ENCODE measurements around the gene LY6G5C.

Gene LY6G5C

DNA sequence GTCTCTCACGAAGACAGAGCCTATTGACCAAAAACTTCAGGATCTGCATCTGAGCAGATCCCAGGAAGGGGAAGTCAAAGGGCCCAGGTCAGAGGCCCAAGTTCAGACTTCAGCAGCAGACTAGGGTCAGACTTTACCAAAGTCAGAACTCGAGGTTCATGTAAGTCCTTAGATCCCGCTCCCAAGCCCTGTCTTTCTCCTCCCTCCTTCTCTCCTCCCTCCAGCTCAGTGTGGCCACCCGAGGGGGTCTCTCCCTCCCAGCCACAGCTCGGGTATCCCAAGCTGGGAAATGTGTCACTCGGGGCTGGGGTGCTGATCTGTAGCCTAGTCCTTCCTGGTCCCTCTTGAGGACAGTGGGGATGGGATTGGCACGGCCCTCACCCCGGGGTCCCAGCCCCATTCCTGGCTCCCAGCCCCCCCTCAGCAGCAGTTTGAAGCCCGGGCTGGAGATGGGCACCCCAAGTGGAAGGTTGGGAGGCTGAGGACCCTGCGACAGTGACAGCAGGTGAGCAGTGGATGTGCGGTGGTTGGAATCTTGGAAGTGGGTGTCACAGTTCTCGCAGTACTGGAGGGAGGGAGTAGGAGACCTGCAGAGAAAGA lies 18.6 kb downstream of the LY6G5C start:
- DNase-seq (ENCODE audit: low read depth), result no peak

DNA sequence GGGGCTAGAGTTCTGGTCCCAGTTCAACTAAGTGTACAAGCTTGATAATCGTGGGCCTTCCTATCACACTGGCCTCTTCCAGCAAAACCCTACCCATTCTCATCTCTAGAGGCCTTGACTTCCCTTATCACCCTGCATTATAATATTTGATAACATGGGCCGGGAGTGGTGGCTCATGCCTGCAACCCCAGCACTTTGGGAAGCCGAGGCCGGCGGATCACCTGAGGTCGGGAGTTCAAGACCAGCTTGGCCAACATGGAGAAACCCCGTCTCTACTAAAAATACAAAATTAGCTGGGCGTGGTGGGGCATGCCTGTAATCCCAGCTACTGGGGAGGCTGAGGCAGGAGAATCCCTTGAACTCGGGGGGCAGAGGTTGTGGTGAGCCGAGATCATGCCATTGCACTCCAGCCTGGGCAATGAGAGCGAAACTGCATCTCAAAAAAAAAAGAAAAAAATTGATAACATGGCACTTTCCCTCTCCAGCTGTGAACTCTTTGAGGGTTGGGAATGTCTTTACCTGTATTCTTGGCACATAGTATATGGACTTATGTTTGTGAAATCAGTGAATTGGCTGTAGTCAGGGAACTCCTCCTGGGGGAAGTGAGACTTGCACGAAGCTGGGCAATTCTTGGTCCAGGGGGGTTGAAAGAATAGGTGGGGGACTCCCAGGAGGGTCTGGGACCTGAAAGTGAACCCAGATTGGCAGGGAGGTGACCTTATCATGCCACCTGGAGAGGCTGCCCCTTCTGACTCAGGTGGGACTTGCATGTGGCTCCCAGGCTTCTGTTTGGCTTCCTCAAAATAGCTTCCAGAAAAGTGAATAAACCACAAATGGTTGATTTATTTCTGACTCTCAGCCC lies 19.4 kb downstream of the LY6G5C start:
- DNase-seq (ENCODE audit: low read depth), result no peak

DNA sequence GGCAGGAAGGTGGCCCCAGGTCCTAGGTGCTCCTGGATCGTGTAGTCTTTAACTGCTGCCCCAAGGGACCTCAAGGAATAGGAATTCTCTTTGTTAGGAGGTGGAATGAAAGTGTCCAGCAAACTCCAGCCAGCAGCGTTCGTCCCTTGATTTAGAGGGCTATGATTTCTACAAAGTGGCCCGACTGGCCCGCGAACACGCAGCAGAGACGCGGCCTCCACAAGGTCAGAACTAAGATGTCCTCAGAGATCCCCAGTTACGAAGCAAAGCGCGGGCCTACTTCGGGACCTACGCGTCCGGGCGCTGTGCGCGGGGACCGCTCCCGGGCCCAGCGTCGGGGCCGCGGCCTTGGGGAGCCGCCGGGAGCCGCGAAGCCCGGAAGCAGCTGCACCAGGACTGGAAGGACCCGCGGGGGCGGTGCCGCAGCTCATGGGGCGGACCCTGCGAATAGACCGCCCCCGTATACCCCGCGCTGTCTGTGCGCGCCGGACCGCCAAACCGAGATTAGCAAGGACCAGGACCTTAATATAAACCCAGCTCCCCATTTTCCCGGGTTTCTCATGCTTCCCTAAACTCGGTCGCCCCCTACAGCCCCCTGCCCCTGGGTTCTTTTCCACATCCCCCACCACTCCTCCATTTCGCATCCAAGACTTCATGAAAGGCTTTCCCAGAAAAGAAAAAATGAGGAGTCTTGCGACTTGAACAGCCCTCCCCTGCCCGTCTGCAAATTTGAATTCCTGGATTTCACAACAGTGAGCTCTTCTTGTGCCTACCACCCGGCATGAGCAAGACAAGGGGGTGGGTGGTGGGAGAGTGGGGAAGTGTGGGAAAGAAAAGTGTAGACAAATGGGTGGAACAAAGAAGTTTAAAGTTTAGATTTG lies 20.2 kb downstream of the LY6G5C start, which contains the start of gene C6orf47:
Gene C6orf47 (minus strand): TSS at position 398 of the 881 bp plus-strand sequence. CDS start 831 bp downstream, outside the sequence.
- peak; percentile 59 for DNase-seq (ENCODE audit: low read depth)

DNA sequence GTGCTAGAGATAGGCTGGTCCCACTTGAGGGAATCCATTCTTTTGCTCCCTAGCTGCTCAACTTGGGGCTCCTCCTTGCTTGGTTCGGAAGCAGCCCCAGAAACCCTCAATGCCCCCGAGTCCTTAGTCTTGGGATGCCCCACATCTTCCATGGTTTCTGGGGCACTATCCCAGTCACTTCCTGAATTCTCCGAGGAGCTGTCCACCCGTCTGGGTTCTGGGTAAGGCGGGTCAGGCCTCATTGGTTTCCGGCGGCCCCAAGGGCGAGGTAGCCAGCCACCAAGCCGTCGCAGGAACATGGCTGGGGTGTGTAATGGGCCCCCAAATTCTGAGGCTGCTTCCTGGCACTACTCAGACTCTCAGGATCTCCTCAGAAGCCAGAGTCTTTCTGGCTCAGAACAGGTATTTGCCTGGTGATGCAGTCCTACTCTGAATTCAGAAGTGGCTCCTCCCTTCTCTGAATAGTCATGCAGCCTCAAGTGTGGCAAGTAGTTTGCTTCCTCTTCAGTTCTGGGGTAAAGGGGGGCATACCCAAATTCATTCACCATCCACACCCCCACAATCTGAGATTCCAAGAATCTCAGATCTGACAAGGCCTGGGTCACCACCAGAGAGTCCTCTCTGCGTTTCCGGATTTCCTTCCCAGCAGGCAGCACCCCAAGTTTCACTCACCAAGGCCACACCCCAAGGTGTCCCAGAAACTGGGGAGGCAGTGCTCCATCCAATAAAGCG lies 21.1 kb downstream of the LY6G5C start:
- DNase-seq (ENCODE audit: low read depth), result no peak

DNA sequence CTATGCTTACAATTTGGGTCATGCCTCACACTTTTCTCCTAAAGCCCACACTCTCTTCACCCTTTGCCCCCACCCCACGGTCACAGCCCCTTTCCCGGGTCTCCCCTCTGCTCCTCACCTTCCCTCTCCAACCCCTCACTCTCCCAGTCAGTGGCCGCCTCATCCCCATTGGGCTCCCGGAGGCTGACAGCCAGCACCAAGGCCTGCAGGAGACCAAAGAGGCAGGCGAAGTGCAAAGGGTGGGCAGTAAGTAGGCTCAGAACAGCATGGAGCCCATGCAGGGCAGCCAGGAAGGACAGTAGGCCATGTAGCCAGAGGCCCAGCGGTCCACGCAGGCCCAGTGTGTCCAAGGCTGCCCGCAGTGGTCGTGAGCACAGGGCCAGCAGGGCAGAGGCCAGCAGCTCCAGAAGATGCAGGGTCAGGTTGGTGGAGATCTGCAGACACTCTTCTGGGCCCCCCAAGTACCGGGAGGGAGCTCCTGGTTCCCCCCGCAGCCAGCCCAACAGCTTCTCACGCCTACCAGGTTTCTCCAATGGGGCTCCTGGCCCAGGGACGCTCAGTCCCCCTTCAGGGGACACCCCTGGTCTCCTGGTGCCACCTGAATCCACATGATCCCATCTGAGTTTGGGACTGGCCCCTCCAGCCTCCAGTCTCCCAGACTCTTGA lies 21.8 kb downstream of the LY6G5C start:
- no peak for DNase-seq (ENCODE audit: low read depth)

GRCh38 chr6:31658158-31658688 lies 22.6 kb downstream of the LY6G5C start:
- no peak for DNase-seq (ENCODE audit: low read depth)

DNA sequence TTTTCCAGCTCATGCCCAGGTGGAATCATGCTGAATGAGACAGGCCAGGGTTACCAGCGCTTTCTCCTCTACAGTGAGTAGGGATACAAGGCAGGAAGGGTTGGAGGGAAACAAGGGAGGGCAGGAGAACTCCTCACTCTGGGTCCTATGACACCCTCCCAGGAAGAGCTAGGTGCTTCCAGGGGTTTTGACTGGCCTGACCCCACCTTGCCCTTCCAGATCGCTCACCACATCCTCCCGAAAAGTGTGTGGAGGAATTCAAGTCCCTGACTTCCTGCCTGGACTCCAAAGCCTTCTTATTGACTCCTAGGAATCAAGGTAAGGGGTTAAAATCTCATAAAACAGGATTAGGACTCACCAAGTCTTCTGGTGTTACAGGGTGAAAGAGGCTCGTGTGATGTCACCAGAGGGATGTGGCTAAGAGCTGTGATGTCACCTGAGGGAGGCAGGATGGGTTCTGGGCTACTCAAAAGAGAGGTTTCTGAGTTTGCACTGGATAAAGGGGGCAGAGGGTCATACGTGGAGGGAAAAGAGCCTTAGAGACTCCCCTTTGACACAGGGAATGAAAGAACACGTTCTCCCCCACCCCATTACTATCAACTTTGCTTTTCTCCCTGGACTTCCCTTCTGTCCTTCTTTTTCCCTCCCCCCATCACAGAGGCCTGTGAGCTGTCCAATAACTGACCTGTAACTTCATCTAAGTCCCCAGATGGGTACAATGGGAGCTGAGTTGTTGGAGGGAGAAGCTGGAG lies 23.3 kb downstream of the LY6G5C start:
- no peak for DNase-seq (ENCODE audit: low read depth)

DNA sequence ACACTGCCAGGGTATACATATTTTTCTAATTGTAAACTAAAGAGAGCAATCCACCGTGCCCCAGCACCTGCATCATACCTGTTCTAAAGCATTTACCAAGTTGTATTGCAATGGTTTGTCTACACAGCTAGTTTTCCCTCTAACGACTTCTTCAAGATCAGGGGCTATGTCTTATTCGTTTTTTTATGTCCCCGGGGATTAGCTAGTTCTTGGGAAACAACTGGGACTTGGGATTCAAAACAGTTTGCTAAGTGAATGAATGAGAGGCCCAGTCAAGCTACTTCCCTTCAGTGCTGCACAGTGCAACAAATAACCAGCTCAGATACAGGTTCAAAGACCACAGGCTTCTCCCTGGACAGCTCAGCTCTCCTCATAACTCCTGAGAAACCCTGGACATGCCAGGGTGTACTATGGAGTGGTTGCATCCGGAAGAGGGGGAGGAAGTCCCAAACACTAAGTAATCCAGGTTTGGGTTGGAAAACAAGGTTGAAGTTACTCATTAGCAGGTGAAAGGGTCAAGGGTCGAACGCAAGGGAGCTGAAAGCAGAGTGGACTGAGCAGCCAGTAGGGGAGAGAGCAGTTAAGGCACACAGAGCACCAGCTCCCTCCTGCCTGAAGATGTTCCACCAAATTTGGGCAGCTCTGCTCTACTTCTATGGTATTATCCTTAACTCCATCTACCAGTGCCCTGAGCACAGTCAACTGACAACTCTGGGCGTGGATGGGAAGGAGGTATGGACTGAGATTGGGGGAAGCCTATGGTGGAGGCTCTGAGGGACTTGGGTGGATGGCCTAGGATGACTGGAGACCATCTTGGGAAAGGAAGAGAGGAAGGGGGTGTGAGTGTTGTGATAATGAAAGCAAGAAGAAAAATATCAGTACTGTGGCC lies 25.3 kb downstream of the LY6G5C start, which contains the start of gene APOM:
Gene APOM (plus strand): TSS at position 546 of the 889 bp plus-strand sequence. CDS start 73 bp downstream, at position 619.
- DNase-seq (ENCODE audit: low read depth), result no peak

- DNase-seq (ENCODE audit: low read depth), result no peak
Observed at GRCh38 chr6:31654574-31655348, 26.1 kb downstream of the LY6G5C start.

DNA sequence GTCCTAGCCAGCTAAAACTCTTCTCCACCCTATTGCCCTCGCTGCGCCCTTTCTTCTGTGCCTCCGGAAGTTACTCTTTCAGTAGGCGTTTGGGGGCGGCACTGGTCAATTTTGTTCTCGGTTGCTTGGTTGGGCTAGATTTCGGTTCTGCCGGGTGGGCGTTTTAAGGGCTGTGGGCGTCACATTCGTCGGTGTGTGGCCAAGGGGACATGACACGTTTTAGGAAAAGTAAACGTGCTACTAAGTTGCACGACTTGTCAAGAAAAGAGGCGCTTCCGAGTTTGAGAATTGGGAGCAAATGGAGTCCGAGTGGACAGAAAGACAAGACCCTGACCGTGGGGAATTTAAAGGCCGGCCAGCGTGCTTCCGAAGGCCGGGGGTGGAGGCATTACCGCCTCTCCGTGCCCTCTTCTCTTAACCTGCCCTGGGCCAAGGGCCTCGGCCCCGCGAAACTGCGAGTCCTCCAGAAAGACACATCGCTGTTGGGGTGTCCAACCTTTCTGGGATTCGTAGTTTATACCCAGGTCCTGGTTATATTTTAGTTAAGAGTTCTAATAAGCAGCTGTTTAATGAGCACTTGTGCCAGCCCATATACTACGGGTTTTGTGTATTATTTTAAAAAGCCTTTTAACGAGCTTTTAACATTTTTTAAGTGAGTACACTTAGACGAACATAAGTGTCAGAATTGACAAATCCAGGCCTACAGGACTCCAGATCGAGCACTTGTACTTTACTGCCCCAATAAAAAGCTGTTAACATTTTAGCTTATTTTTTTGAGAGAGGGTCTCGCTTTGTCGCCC lies 27.7 kb downstream of the LY6G5C start:
- no peak for DNase-seq (ENCODE audit: low read depth)

DNA sequence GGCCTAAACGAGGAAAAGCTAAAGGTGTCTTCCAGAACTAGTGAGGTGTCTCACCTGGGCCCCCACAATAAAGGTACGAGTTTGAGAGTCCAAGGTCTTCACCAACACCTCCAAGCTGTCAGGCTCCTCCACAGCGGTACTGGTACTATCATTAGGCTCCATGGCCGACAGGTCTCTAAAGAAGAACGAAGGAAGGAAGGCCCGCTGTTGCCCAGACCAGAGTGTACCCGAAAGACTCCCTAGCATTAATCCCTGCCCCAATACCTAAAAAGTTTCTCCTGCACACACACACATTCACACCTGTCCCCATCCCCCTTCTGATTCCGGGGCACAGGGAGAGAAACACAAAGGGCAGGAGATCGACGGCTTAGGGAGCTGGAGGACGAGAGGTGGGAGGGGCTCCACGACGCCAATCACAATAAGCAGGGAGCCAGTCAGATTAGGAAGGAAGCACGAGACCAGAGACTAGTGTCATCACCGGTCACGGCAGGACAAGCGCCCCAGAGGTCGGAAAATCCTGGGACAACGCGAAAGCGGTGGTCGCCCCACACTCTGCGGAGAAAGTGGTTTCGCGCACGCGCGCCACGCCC lies 29.2 kb downstream of the LY6G5C start:
- peak; percentile 79 for DNase-seq (ENCODE audit: low read depth)

DNA sequence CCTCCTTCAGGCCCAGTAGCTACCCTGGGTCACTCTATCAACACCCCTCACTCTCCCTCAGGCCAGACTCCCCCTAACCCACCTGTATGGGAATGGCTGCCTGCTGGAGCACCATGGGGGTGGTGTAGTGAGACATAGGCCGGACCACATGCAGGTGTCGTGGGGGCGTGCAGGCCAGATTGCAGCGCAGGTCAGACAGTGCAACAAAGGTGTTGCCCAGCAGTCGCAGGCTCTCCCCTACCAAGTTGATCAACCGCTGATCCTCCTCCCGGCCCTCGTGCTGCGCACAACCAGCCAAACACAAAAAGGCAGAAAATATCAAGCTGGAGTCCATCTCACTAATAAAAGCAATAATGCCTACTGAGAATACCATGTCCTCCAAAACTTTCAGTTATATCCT lies 35.5 kb downstream of the LY6G5C start:
- no peak for DNase-seq (ENCODE audit: low read depth)

DNA sequence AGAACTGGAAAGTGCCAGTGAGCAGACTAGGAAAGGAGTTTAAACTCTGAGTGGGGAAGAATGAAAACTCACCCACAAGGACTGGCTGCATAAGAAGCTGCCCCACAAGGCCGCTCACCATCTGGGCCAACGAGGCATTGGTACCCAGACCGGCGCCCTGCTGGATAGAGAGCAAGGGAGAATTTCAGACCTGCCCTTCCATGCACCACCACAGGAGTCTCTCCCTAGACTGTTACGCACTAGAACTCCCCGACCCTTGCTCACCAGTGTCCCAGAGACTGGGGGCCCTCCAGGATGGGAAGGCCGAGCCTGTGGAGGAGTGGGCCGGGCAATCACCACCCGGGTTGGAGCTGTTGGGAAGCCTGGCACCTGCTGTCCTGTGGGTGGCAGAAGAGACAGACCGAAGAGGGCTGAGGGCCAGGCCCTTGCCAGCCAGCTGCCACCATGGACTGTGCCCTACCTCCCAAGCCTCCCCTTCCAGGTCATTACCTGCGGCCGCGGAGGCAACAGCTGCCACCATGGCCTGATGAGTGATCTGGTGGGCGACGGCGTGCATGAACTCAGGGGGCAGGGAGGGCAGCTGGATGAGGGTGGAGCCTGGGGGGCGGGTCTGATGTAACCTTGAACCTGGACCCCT lies 36.9 kb downstream of the LY6G5C start:
- no peak for DNase-seq (ENCODE audit: low read depth)

GRCh38 chr6:31642798-31643570 lies 37.9 kb downstream of the LY6G5C start:
- DNase-seq (ENCODE audit: low read depth), result no peak

DNA sequence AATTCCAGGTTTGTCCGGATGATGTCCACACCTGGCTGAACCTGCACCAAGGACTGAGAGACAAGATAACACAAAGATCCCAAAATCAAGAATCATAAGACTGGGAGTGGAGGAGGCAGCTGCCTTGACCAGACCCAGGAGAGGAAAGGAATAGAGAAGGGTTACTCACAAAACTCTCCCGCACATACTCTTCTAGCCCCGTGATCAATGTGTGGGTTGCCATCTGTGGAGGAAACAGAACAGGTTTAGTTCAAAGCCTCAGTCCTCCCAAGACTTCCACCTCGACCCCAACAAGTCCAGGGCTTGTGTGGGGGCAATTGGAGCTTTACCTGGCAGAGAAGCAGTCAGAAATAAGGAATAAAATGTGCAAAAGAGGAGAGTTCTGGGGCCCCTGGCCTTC lies 39.5 kb downstream of the LY6G5C start:
- DNase-seq (ENCODE audit: low read depth), result no peak

DNA sequence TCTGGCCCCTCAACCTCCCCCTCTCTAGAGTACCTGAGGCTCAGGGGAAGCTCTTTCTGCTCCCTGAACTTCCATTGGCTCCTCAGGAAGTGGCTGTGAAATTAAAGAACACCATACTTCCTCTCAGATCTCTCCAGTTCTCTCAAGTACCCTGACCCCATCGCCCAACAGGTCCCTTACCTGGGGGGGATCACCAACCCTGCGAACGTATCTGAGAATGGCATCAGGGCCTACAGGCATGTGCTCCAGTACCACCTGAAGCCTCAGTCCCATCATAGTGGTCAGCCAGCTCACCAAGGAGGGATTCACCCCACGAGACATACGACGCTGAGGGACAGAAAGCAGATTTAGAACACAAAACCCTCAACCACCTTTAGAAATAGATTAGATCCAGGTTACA lies 40.3 kb downstream of the LY6G5C start:
- no peak for DNase-seq (ENCODE audit: low read depth)

Measured in stromal cell of bone marrow (primary cell).